Measurements from ENCODE around the gene SLC34A2.

The SLC34A2 gene

GRCh38 chr4:25727711-25728493 is 72.3 kb downstream of the SLC34A2 start:
- DNase-seq (ENCODE audit: low read depth): no peak

All from GM04504 (cell line).